ENCODE measurements around the gene MBP.

MBP gene

DNA sequence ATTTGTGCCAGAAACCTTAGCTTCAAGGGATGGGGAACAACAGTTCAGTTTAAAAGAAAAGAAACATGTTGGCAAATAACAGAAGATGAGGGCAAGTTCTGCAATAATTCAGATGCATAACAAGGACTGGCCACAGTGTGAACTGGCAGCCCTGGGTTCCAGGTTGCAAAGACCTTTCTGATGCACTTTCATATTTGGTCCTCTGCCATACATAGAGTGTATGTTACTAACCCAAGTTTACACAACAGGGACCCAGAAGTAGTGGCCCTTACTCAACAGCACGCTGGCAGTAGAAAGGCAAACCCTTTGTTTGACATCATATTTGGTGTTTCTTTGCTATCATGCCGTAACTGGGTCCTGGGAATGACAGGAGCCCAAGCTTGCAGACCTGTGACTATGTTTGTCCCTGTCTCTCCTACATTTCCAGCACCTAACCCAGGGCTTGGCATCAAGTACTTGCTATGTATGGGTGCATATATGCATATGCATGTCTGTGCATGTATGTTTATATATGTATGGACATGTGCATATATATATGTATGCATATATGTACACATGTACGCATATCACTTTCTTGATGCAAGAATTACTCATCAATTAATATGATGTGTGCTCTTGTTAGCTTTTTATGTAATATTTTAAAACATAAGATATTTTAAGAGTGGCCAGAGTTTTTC is 94.3 kb downstream of the MBP start:
- no peaks in the 10 kb centered on the region for H3K36me3 ChIP-seq (replicated peaks)
- TF ChIP-seq, protein P1, sequence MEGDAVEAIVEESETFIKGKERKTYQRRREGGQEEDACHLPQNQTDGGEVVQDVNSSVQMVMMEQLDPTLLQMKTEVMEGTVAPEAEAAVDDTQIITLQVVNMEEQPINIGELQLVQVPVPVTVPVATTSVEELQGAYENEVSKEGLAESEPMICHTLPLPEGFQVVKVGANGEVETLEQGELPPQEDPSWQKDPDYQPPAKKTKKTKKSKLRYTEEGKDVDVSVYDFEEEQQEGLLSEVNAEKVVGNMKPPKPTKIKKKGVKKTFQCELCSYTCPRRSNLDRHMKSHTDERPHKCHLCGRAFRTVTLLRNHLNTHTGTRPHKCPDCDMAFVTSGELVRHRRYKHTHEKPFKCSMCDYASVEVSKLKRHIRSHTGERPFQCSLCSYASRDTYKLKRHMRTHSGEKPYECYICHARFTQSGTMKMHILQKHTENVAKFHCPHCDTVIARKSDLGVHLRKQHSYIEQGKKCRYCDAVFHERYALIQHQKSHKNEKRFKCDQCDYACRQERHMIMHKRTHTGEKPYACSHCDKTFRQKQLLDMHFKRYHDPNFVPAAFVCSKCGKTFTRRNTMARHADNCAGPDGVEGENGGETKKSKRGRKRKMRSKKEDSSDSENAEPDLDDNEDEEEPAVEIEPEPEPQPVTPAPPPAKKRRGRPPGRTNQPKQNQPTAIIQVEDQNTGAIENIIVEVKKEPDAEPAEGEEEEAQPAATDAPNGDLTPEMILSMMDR (IDR thresholded peaks at IDR 0.05; ENCODE audit: low read depth, low read length, missing control alignments): no peak
- no peaks in the 10 kb centered on the region for H3K27me3 ChIP-seq (replicated peaks)
- H3K4me3 ChIP-seq (ENCODE audit: low read depth, low read length): no peak overlapping the region
- in situ Hi-C loops (cut with HindIII; ENCODE audit: low pct_ligation_motif_present, low sequenced_read_pairs): no loop called here
- DNase-seq: no peak
- H3K27ac ChIP-seq: no peak overlapping the region

DNA sequence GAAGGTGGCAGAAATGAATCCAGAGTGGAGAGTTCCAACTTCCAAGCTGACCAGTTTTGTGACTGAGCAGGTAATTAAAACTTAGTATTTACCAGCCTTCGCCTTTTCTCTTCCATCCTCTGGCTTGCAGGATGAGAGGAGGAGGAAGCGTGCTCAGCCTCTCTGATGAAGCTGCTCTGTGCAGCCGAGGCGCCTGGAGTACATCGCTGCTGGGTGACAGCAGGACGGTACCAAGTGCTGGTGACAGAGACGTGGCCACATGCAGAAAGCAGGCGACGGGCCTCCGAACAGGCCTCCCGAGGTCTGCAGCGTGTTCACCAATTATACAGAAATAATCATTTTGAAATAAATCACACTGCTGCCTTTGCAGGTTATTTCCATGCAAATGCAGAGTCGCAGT is 95.0 kb downstream of the MBP start:
- Histone ChIP-seq H3K27me3 (replicated peaks) (no peaks in the 10 kb centered on the region), H3K4me3 (ENCODE audit: low read depth, low read length) (no peak overlapping the region), H3K27ac (no peak overlapping the region), H3K36me3 (replicated peaks) (no peaks in the 10 kb centered on the region)
- in situ Hi-C loops (cut with HindIII; ENCODE audit: low pct_ligation_motif_present, low sequenced_read_pairs): no loop called here
- DNase-seq: no peak
- TF ChIP-seq, protein P1 (IDR thresholded peaks at IDR 0.05; ENCODE audit: low read depth, low read length, missing control alignments): no peak

DNA sequence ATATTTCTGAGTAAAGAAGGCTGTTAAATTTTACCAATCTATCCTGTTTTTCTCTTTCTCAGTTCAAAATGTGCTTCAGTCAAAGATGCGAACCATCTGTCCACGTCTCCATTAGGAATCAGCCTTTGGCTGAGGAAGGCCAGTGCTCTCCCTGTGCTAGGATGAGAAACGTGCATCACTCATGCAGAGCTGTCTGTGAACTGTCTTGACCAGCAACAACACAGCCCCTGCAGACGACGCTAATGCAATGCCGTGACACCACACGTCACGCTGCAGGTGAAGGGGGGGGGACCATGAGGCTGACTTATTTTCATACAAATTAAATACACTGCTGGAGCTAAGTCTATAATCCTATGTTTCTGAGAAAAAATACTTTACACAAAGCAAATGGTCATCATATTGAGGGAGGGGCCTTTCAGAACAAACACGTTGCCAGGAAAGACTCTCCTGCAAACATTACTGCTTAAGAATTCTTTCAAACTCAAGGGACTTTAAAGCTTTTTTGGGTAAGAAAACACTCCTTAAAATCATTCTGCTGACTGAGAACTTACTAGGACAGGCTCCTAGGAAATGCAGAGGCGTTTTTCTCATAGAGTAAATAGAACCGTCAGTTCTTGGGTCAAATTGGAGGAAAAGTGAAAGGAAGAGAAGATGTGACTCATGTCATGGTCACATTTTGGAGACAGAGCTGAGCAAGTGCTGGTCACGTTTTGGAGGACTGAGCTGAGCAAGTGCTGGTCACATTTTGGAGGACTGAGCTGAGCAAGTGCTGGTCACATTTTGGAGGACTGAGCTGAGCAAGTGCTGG is 97.0 kb downstream of the MBP start:
- H3K36me3 ChIP-seq (replicated peaks): no peaks in the 10 kb centered on the region
- in situ Hi-C loops (cut with HindIII; ENCODE audit: low pct_ligation_motif_present, low sequenced_read_pairs): no loop called here
- H3K4me3 ChIP-seq (ENCODE audit: low read depth, low read length): no peak overlapping the region
- DNase-seq: peak; percentile 57
- TF ChIP-seq, protein P1 (IDR thresholded peaks at IDR 0.05; ENCODE audit: low read depth, low read length, missing control alignments): no peak
- peak overlapping the region; percentile 77 for H3K27ac ChIP-seq
- no peaks in the 10 kb centered on the region for H3K27me3 ChIP-seq (replicated peaks)

DNA sequence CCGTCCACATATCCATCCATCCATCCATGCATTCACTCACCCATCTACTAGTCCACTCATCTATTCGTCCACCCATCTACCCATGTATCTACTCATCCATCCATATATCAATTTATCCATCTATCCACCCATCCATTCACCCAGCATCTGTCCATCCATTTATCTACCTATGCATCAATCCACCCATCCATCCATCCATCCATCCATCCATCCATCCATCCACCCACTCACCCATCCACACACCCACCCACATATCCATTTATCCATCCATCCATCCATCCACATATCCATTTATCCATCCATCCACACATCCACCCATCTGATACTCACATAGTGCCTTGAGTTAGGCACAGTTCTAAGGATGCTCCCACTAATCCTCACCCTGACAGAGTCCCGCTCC is 99.0 kb downstream of the MBP start:
- no peaks in the 10 kb centered on the region for H3K27me3 ChIP-seq (replicated peaks)

DNA sequence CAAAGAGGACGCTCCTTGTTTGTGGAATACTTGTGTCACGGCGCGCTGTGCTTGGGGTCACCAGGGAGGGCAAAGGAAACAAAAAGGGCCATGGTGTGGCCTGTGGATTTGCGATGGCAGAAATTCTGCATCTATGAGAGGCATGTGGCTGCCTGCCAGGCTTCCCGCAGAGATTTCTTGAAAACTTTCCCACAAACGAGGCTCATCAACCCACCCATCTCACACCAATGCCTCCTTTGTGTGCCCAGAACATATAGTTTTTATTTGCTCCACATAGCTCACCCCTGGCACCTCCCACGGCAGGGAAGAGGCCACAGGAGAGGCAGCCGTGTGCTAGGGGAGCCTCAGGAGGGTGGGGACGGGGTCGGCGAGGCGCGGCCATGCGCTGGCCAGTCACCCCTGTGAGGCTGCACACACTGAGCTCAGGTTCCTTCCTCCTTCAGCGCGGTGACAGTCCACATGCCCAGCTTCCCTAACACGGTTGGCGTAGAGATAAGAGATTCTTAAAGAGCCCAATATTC is 100.3 kb downstream of the MBP start:
- no peaks in the 10 kb centered on the region for H3K36me3 ChIP-seq (replicated peaks)
- H3K27me3 ChIP-seq (replicated peaks): no peaks in the 10 kb centered on the region
- TF ChIP-seq, protein P1 (IDR thresholded peaks at IDR 0.05; ENCODE audit: low read depth, low read length, missing control alignments): no peak
- in situ Hi-C loops (cut with HindIII; ENCODE audit: low pct_ligation_motif_present, low sequenced_read_pairs): no loop called here
- H3K27ac ChIP-seq: peak overlapping the region; percentile 37
- H3K4me3 ChIP-seq (ENCODE audit: low read depth, low read length): no peak overlapping the region
- DNase-seq: peak; percentile 47

More for the DNA sequence above, 99.0 kb downstream of the MBP start:
- no peak overlapping the region for H3K27ac ChIP-seq
- no peak overlapping the region for H3K4me3 ChIP-seq (ENCODE audit: low read depth, low read length)
- in situ Hi-C loops (cut with HindIII; ENCODE audit: low pct_ligation_motif_present, low sequenced_read_pairs): no loop called here
- TF ChIP-seq, protein P1 (IDR thresholded peaks at IDR 0.05; ENCODE audit: low read depth, low read length, missing control alignments): no peak
- H3K36me3 ChIP-seq (replicated peaks): no peaks in the 10 kb centered on the region
- DNase-seq: no peak

Measured in brain microvascular endothelial cell (primary cell).